Stimulated activated CD8-positive, alpha-beta memory T cell treated with anti-CD3 and anti-CD28 coated beads, Interleukin-15, amount 100 ng/mL, for 48 hours (primary cell): ENCODE measurements around the gene AIFM1.

Experiments
- DNase-seq, 2 donors: peaks; one replicate each; pipeline ENCODE4 v3.0.0-alpha.2; 2020; ENCODE audit warnings: low read depth in 2 of 2

Gene AIFM1

DNA sequence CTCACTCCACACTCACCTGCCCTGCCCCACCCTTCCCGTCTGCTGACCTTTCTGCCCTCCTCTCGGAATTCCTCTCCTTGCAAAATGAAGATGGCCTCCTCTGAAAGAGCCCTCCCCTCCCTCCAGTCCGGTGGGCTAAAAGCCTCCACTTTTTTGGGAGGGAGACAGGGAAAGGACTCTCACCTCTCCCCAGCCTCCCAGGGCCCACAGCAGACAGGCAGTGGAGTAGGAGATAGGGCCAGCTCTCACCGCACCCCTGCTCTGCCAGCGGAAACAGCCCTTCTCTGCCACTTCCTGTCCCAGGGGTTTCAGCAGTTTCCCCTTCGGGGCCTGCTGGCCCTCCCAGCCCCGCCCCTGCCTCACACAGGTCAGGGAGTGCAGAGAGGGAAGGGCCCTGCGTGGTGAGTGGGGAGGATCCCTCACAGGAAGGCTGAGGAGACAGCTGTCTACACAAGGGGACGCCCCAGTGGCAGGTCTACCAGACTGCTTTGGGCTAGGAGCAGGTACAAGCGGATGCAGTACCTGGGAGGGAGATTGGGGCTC, 73.6 kb downstream of the AIFM1 start:
- peak; percentile 76 to 86 for DNase-seq

DNA sequence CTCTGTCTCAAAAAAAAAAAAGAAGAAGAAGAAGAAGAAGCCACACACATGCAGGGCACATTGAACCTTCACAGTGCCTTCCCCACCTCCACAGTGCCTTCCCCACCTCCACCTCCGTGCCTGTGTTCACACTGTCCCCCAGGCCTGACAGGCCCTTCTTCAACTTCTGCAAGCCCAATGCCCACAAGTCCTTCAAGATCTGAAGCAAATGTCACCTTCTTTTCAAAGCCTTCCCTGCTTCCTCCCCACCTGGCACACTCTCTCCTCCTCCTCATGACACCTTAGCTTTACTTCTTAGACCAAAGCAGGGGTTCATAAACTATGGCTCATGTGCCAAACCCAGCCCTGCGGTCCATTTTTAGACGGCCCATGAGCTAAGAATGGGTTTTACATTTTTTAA, 75.3 kb downstream of the AIFM1 start:
- DNase-seq, result no peak

DNA sequence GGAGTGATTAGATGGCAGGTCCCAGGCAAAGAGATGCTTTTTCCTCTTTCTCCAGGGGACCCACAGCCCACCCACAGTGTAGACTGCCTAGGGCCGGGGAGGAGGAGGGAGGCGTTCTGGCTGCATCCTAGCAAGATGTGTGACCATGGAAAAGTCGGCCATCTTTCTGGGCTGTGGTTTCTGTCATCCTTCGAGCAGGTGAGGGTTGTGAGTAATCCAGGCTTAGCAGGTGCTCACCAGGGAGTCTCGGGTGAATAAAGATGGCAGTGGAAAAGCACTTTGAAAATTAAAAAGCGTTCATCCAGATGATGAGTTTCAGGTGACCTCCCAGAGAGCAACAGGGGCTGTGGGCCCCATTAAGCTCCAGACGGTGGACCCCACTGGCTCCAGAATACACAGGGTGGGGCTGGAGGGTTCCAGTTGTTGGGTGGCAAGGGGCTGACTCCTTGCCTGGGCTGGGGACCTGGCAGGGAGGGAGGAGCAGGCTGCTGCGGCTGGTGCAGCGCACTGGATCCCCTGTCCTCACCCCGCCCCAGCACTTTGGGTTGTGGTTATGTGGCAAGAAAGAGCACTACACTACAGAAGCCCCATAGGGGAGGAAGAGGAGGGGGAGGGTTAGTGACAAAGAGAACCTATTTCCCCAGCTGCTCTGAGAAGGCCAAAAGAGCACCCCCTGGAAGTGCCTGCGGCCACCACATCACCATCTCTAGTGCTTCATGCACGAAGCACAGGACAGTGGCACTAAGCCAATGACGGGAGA, 79.0 kb downstream of the AIFM1 start:
- peak in 1 of 2 donors; percentile 71 for DNase-seq

DNA sequence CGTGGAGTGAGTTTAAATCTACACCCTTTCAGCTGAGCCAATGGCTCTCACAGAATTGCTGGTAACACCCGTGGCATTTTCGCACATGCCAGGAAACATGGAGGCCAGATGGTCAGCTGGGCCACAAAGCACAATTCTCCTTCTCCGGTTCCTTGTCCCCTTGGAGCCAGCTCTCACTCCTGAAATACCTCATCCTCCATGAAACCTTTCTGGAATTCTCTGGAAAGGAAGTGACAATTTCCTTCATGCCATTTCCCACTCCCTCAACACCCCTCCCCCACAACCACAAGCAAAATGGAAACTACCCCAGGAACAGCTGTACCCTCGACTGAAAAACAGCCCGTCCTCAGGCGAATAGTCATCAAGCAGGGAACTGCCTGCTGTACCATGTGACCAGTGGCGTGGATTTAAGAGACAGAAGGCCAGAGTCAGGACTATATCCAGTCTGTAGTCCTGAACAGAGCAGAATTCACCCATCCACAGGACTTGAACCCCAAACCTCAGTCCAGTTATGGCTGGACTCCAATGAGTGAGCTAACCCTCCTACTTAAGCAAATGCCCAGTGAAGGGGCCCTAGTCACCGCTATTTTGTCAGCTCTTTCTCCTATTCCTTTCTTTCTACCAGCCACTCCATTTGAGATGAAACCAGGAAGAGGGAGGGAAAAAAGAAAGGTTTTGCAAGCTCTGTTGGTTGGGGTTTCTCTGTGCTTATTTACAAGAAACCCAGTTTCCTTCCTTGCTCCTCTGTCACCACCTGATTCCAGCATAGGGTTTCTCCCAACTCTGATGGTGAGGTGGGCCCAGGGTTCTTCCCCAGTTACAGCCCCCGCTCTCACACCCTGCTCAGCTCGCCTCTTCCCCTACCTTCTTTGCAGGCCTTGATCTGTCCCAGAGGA, 79.8 kb downstream of the AIFM1 start:
- DNase-seq, result no peak

DNA sequence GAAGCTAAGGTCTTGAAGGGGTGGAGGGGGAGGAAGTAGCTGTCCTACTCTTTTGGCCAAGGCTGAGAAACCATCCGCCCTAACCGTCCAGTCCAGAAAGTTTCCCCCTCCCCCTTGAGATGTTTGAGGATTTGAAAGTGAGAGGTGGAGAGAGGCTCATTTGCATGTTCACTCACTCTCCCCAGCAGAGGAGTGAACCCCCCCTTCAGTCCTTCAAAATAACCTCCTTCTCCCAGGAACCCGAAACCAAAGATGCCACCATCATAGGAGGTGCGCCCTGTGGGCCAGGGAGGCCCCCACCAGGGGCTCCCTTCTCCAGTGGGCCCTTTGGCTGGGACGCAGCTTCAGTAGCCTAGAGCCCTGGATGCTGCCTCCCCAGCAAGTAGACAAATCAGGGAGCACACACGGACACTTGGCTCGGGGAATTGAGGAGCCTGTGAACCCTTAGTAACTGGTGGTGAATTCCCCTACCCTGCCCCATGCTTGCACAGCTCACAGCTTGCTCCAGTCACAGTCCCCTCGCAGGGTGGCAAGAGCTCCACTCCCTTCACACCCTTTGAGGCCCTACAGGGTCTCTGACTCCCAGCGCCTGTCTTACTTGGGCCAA, 80.9 kb downstream of the AIFM1 start:
- DNase-seq, result no peak

DNA sequence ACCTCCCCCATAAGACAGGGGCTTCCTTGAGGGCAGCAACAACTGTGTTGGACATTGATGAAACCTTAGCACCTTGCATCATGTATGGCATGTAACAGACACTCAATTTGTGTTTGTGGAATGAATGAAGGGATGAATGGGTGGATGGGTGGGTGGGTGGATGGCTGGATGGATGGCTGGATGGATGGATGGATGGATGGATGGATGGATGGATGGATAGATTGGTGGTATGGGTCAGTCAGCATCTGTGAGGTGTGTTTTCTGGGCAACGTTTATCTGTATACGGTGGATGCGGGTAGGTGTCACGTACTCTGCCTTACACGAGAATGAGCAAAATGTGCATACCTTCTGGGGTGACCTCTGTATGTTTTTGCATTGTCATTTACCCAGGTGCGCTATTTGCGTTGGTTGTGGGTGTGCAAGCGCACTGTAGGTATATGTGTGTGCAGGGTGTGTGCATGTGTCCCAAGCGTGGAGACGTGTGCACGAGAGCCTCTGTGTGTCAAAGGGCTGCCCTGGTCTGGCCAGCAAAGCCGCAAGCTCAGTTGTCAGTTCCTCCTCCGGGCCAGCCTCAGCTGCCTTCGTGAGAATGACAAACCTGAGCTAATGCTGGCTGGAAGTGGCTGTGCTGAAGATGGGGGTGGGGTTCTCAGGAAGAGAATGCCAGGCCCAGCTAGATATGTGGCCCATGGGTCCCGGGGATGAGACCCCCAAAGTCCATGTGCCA, 81.8 kb downstream of the AIFM1 start:
- DNase-seq, result no peak

DNA sequence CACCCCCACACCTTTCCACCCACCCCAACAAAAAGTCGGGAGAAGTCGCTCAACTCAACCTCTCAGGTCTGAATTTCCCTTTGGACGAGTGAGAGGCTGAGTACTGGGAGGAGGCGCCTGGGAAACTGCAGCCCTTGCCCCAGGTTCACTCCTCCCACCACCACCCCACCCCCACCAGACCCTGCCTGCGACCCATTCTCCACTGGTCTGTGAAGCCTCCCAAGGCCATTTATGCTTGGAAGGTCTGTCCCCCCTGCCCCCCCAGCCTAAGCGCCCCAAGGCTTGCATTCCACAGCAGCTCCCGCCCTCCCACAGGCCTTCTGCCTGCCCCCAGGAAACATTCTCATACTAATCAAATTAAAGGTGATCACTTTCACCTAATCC, 82.5 kb downstream of the AIFM1 start:
- no peak for DNase-seq

DNA sequence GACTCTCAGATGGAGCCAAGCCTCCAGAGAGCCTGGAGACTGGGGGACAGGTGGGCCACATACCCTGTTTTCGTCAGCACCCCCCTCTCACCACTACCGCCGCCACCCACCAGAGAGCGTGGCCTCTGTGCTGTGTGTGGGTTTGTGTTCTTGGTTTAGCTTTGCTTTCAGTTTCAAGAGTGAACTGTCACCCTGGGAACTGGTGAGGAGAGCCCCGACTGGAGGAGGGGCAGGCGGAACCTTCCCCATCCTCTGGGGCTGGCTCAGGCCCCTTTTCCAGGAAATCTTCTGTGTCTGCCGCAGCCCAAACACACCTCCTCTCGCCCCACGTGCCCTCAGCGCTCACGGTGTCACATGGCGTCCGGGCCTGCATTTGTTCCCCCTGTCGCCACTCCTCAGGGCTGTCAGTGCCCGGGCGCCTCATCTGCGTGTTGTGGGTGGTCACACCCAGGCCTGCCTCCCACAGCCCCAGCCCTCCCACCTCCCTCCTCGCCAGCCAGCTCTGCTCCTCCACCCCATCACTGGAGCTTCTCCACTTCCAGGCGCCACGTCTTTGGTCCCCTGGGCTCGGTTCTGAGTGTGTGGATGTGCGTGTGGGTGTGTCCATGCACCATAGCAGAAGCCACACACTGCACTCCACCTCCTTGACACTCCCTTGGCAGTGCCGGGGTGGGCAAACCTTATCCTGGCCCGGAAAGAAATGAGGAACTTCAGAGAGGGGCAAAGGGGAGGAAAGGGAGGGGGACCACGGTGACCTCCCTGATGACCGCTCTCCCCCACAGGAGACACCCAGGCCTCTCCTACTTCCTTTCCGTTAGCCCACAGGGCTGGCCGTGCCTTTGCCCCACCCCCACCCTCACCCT, 83.2 kb downstream of the AIFM1 start:
- DNase-seq, result peak; percentile 74 to 75

DNA sequence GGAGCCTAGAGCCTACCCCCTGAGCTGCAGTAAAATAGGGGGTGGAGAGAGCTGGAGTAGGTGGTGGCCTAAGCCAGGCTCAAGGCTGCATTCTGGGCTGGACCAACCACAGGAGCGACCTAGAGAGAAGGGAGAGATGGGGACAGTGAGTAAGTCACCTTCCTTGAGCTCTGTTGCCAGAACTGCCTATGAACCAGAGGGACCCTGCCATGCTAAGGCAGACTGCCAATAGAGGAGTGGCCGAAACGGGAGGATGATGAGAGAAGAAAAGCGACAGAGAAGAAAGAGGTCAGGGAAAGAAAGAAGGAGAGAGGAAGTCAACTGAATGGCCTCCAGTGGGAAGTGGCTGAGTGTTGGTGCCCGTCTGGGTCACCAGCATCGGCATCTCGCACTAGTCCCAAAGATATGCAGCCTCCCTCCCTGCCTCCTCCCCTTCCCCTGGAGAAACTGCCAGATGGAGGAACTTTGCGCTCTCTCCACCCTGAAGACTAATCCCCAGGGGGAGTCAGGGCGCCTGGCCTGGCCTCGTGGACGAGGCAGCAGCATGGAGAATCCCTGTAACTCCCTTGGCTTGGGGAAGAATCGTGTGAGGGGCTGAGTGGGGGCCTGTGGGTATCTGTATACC, 84.1 kb downstream of the AIFM1 start:
- DNase-seq, result no peak

DNA sequence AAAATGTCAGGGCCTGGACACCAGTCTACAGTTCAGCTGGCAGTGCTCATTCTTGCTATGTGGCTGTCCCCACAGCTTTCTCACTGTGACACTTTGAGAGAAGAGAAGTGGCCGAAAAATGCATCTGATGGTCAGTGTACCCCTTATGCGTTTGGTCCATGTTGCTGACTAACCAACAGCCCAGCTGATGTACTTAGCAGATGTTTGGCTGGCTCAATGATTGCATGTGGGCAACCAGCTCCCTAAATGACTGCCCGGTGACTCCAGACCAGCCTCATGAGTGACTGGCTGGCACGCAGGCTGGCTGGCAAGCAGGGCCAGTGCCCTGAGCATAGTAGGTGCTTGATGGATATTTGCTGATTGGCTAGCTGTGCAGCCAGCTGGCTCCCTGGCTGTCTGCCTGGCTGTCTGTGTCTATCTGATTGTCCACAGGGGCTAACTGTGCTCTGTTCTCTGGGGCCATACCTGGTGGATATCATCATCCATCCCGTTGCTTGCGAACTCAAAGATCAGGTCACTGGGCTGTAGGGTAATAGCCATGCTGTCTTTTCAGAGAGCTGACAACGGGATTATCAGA, 84.8 kb downstream of the AIFM1 start:
- DNase-seq, result no peak

DNA sequence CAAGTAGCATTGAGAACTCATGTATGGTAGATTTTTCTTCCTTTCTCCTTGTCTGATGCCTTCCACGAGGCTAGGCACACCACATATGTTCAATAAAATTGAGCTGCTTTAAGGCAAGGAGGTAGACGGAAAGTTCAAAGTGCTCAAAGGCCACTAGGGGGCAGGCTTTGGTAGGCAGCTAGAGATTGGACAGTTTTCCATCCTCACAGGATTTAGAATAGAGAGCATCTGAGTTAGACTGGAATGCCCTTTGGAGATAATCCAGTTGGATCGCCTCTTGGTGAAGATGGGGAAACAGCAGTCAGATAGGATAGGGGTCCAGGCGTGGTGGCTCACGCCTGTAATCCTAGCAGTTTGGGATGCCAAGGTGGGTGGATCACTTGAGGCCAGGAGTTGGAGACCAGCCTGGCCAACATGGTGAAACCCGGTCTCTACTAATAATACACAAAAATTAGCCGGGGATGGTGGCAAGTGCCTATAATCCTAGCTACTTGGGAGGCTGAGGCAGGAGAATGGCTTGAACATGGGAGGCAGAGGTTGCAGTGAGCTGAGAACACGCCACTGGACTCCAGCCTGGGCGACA, 85.7 kb downstream of the AIFM1 start:
- DNase-seq, result no peak
